K562 (cell line): ENCODE measurements around the gene MAD1L1. TPM values are rescaled to one million over a fixed set of nuclear protein-coding genes. Genes with fewer than 3 reads are reported as not detected.

Experiments
- CEBPG ChIP-seq, 3 experiments: fragments of 200-800 bp in 1 of 3; sonication (Bioruptor generic) in 1 of 3; sonication (generic) in 1 of 3; formaldehyde crosslinking in 1 of 3; IDR thresholded peaks in 2 of 3; conservative IDR thresholded peaks in 1 of 3; 2 replicates each; pipeline versions ENCODE4 v1.6.1 to v1.8.0; 2016 to 2022; ENCODE audit warnings: missing compliant biosample characterization in 2 of 3, missing genetic modification characterization in 2 of 3, mild to moderate bottlenecking in 1 of 3, missing genetic modification reagents in 1 of 3
- CREB1 ChIP-seq, 2 experiments: sonication (generic) in 1 of 2; formaldehyde crosslinking in 1 of 2; IDR thresholded peaks; 2 replicates each; pipeline versions ENCODE4 v1.6.1 to v1.8.0; 2012 to 2022; ENCODE audit warnings: inconsistent platforms in 1 of 2, mild to moderate bottlenecking in 1 of 2, missing genetic modification reagents in 1 of 2, moderate library complexity in 1 of 2
- HDAC6 ChIP-seq: IDR thresholded peaks from 2 replicates; pipeline ENCODE4 v1.6.1; 2012; ENCODE audit warnings: low read depth, mild to moderate bottlenecking, control low read depth, inconsistent platforms, low read length, moderate library complexity
- JUNB ChIP-seq: fragments of 450-650 bp; formaldehyde crosslinking; conservative IDR thresholded peaks from 2 replicates; pipeline ENCODE4 v1.4.0; 2020; ENCODE audit warnings: mild to moderate bottlenecking
- NBN ChIP-seq: fragments of 450-650 bp; IDR thresholded peaks from 2 replicates; pipeline ENCODE4 v1.6.1; 2016; ENCODE audit warnings: low read depth, mild to moderate bottlenecking
- RBM34 ChIP-seq: fragments of 200-400 bp; formaldehyde crosslinking; IDR thresholded peaks from 2 replicates; pipeline ENCODE4 v1.6.1; 2018; ENCODE audit warnings: low read length, borderline replicate concordance; ENCODE audit not compliant: insufficient read depth
- SRSF9 ChIP-seq: fragments of 200-400 bp; formaldehyde crosslinking; IDR thresholded peaks from 2 replicates; pipeline ENCODE4 v1.6.1; 2017; ENCODE audit warnings: low read depth, low read length, borderline replicate concordance
- STAT5A ChIP-seq: IDR thresholded peaks from 2 replicates; pipeline ENCODE4 v1.6.1; 2012; ENCODE audit warnings: low read length, inconsistent platforms, borderline replicate concordance
- TSC22D4 ChIP-seq: fragments of 450-650 bp; IDR thresholded peaks from 2 replicates; pipeline ENCODE4 v1.6.1; 2016; ENCODE audit warnings: missing genetic modification characterization, missing biosample characterization, control low read depth
- polyA plus RNA-seq, 8 experiments: library from polyadenylated mRNA; depleted of rRNA in 4 of 8; stranded (reverse) in 5 of 8; unstranded in 3 of 8; fragments of >200 nt; fragmentation: Nextera tagmentation in 2 of 8; fragmentation: Illumina TruSeq in 1 of 8; extraction: Ambion mirVana in 2 of 8; extraction: Trizol in 1 of 8; gene quantifications; 2 replicates each; pipeline versions ENCODE4 v1.2.1 to v1.2.3, GENCODE V29; 2011 to 2014; ENCODE audit warnings: inconsistent platforms in 1 of 8, missing spikeins in 1 of 8
- total RNA-seq, 7 experiments: library from RNA; depleted of rRNA in 6 of 7; stranded (reverse); fragments of >200 nt in 6 of 7; fragmentation: Illumina TruSeq in 2 of 7; extraction: Trizol in 2 of 7; gene quantifications; 2 replicates each; pipeline versions ENCODE4 v1.2.1 to v1.2.3, GENCODE V29; 2011 to 2021; ENCODE audit warnings: low replicate concordance in 1 of 7
- TF ChIP-seq, protein P1 (sequence below): sonication (generic); formaldehyde crosslinking; IDR thresholded peaks from 2 replicates; pipeline ENCODE4 v1.8.0; 2022; ENCODE audit warnings: mild to moderate bottlenecking, missing genetic modification reagents
- TF ChIP-seq, protein P2 (sequence below): fragments of 450-650 bp; formaldehyde crosslinking; IDR thresholded peaks from 2 replicates; pipeline ENCODE4 v1.4.0; 2020; ENCODE audit warnings: mild to moderate bottlenecking, moderate library complexity

The MAD1L1 gene
- total and polyA plus RNA-seq, 9 of the 15 experiments (the other 6 are each of a cell fraction or from before 2014, with no cell fraction given) = 1.7 to 89.7 (median 18.0) TPM

DNA sequence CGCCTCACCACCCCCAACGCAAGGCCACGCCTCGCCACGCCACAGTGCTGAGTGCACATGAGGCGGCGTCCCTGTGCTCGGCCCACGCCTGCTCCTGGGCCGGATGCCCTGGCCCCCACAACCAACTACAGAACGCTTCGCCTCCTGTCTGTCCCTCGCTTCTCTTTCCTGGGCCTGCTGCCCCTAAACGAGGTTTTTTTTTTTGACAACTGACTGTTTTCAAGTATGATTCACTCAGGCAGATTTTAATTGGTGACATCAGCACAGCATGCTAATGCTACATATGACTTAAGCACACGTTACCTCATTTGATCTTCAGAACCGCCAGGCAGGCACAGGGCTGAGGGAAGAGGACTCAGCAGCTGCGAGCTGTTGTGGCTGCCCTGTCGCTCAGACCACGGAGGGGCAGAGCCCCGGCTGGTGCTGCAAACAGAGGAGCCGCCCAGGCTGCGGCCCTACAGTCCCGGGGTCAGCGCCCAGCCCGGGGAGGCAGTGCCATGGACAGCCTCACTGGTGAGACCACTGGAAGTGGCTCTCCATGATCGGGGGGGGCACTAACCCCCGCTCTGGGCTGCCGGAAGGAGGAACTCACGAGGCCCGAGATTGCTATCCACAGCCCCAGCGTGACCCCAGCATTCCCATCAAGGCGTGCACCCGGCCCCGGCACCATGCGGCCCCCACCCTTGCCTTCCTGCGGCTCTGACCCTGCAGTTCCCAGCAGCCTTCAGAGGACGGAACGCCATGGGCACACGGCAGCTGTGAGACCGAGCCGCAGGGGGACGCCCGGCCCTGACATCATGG lies 212.8 kb downstream of the MAD1L1 start (continued):
- TF ChIP-seq, protein P1, sequence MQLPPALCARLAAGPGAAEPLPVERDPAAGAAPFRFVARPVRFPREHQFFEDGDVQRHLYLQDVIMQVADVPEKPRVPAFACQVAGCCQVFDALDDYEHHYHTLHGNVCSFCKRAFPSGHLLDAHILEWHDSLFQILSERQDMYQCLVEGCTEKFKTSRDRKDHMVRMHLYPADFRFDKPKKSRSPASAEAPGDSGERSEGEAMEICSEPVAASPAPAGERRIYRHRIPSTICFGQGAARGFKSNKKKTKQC = peak; percentile 6; the same call in 1 of the 2 replicates
- TF ChIP-seq JUNB (CRISPR knock-in tag) = no peak
- TF ChIP-seq HDAC6 = no peak
- TF ChIP-seq CEBPG (CRISPR knock-in tag; IDR thresholded peaks at IDR 0.05) = peak; percentile 60; the same call in 1 of the 2 replicates
- no peak; a peak in 1 of 4 replicates for TF ChIP-seq CEBPG (tag; conservative IDR thresholded peaks at IDR 0.05 in 1 of 2, IDR thresholded peaks at IDR 0.05 in 1 of 2)
- no peak for TF ChIP-seq TSC22D4 (tag)
- peak; percentile 87 for TF ChIP-seq CREB1 (IDR thresholded peaks at IDR 0.05)
- peak; percentile 84 for TF ChIP-seq CREB1 (CRISPR knock-in tag; IDR thresholded peaks at IDR 0.05)
- TF ChIP-seq SRSF9 = no peak
- TF ChIP-seq, protein P2, sequence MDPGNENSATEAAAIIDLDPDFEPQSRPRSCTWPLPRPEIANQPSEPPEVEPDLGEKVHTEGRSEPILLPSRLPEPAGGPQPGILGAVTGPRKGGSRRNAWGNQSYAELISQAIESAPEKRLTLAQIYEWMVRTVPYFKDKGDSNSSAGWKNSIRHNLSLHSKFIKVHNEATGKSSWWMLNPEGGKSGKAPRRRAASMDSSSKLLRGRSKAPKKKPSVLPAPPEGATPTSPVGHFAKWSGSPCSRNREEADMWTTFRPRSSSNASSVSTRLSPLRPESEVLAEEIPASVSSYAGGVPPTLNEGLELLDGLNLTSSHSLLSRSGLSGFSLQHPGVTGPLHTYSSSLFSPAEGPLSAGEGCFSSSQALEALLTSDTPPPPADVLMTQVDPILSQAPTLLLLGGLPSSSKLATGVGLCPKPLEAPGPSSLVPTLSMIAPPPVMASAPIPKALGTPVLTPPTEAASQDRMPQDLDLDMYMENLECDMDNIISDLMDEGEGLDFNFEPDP (CRISPR knock-in tag) = peak; percentile 55; the same call in 1 of the 2 replicates
- no peak for TF ChIP-seq STAT5A
- no peak for TF ChIP-seq RBM34
- no peak for TF ChIP-seq NBN
